Urinary bladder (tissue), 4 donors: ENCODE results near the gene IQSEC1. TPM values are rescaled to one million over a fixed set of nuclear protein-coding genes. Genes with fewer than 3 reads are reported as not detected.

Experiments used
- DNase-seq: peaks from one replicate; pipeline ENCODE4 v3.0.0-alpha.2; 2015; ENCODE audit errors: extremely low spot score
- H3K27ac ChIP-seq: one replicate; pipeline ENCODE4 v1.5.1; 2013; ENCODE audit warnings: low read depth, mild to moderate bottlenecking, moderate library complexity
- H3K36me3 ChIP-seq: one replicate; pipeline ENCODE4 v1.6.1; 2013; ENCODE audit warnings: mild to moderate bottlenecking, moderate library complexity; ENCODE audit not compliant: insufficient read depth
- H3K4me1 ChIP-seq: one replicate; pipeline ENCODE4 v1.6.1; 2013; ENCODE audit warnings: mild to moderate bottlenecking, moderate library complexity; ENCODE audit not compliant: insufficient read depth
- H3K4me3 ChIP-seq: one replicate; pipeline ENCODE4 v1.5.1; 2013; ENCODE audit warnings: low read depth, low read length
- WGBS: extraction: QIAGEN DNeasy Blood & Tissue Kit; methylation state at CpG from one replicate; pipeline ENCODE4 v1.1.7; 2013; 5-methylcytosine and 5-hydroxymethylcytosine counted together
- polyA plus RNA-seq: library from polyadenylated mRNA; stranded (reverse); fragments of 200-250 nt; gene quantifications from one replicate; pipeline ENCODE4 v1.2.3, GENCODE V29; 2013
- total RNA-seq: library from RNA; depleted of rRNA; stranded (reverse); fragments of >200 nt; gene quantifications from one replicate; pipeline ENCODE4 v1.2.3, GENCODE V29; 2014
- donor health status: healthy with polysubstance abuse.
- donor health status: healthy.

The IQSEC1 gene
- total and polyA plus RNA-seq, 2 donors = 24.4 to 27.8 TPM

DNA sequence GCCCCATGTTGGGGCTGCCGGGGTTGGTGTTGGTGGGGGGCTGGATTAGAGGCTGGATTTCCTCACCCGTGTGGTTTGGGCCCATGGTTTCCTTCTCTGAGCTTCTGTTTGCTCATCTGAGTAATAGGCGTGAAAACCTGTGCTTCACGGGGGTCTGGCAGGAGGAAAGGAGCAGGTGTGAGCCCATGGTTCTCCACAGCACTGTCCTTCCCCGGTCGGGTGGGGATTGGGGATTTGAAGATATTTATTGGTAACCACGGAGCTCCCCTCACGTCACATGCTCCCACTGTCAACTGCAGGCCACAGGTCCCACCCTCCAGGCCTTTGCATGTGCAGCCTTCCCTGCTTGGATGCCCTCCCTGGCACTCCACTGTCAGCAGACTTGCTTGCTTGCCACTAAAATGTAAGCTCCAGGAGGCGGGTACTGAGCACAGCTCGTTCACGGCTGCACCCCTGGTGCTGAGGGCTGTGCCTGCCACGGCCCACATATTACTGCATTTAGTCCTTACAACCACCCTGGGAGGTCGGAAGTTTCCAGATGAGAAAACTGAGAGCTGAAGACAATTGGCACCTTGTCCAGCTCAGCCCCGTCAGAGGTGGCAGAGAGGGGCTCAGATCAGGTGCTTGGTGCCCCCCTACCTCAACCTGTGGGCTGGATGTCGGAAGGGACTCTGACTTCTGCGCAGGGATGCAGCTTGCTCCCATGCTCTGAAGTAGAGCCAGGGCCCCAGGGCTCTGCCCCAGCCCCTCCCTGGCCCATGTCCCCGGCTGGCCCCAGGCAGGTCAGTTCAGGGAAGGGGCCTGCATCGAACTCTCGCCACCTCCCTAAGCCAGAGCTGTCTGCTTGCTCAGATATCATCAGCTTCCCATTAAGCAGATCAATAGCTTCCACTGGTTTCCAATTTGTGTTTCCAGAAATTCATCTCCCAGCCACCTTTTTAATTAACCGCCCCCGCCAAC, 29.4 kb upstream of the IQSEC1 start:
- Histone ChIP-seq H3K36me3 (no peaks in the 10 kb centered on the region), H3K27ac (no peak overlapping the region), H3K4me3 (no peak overlapping the region), H3K4me1 (no peaks in the 10 kb centered on the region)
- DNase-seq = no peak
- 77% methylated on average over 21 of the region's 21 CpGs for WGBS

GRCh38 chr3:13099707-13100106, 26.5 kb upstream of the IQSEC1 start:
- no peak for DNase-seq
- H3K4me3 ChIP-seq = no peak overlapping the region
- H3K36me3 ChIP-seq = no peaks in the 10 kb centered on the region
- no peak overlapping the region for H3K27ac ChIP-seq
- WGBS = 91% methylated on average over 10 of the region's 10 CpGs
- H3K4me1 ChIP-seq = no peaks in the 10 kb centered on the region

DNA sequence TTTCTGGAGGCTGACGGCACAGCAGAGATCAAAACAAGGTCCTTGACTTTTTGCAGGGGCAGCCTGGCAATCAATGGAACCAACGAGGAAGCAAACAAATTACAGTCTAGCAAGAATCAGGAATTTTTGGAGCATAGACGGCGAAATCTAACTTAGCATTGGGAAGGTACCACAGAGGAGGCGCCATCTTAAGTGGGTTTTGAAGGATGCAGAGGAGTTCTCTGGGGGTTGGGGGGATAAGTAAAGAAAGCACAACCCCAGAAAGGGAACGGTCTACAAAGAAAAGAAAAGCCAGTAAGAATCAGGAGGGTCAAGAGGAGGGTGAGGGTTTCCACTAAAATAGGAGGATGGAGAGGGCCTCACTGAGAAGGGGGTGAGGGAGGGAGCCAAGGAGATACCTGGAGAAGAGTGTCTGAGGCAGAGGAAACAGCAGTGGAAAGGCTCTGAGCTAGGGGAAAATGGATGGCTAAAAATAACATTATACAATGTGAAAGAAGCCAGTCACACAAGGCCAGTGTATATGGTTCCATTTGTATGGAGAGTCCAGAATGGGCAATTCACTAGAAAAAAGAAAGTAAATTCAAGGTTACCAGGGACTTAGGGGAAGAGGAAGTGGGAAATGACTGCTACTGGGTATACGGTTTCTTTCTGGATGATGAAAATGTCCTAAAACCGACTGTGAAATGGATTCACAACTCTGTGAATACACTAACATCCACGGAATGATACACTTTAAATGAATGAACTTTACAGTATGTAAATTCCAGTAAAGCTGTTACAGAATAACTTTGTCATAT, 25.2 kb upstream of the IQSEC1 start:
- no peaks in the 10 kb centered on the region for H3K4me1 ChIP-seq
- DNase-seq = no peak
- 85% methylated on average over 9 of the region's 9 CpGs for WGBS
- H3K27ac ChIP-seq = no peak overlapping the region
- no peak overlapping the region for H3K4me3 ChIP-seq
- no peaks in the 10 kb centered on the region for H3K36me3 ChIP-seq

DNA sequence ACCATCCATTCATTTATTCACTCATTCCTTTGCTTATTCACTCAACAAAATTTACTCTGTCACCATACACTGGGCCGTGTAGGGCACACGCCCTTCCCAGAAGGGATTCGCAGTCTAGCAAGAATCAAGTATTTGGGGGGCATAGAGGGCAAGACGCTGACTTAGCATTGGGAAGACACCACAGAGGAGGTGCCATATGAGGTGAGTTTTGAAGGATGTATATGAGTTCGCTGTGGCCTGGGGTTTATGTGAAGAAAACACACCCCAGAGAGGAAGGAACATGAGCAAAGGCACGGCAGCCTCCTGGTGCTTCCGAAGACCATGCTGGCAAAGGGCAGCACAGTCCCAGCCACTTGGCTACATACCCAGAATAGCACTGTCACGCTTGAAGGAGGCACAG, 23.1 kb upstream of the IQSEC1 start:
- Histone ChIP-seq H3K4me1 (no peaks in the 10 kb centered on the region), H3K27ac (no peak overlapping the region), H3K4me3 (no peak overlapping the region), H3K36me3 (no peaks in the 10 kb centered on the region)
- 95% methylated on average over 8 of the region's 8 CpGs for WGBS
- DNase-seq = no peak

- 31% methylated on average over 21 of the region's 21 CpGs for WGBS
- Histone ChIP-seq H3K4me3 (no peak overlapping the region), H3K4me1 (no peaks in the 10 kb centered on the region), H3K27ac (no peak overlapping the region), H3K36me3 (no peaks in the 10 kb centered on the region)
- no peak for DNase-seq
Measured at GRCh38 chr3:13095408-13095937, 22.2 kb upstream of the IQSEC1 start.

GRCh38 chr3:13093687-13094086, 20.5 kb upstream of the IQSEC1 start:
- Histone ChIP-seq H3K36me3 (no peaks in the 10 kb centered on the region), H3K27ac (no peak overlapping the region), H3K4me1 (no peaks in the 10 kb centered on the region), H3K4me3 (no peak overlapping the region)
- DNase-seq = no peak
- 65% methylated on average over 10 of the region's 10 CpGs for WGBS

DNA sequence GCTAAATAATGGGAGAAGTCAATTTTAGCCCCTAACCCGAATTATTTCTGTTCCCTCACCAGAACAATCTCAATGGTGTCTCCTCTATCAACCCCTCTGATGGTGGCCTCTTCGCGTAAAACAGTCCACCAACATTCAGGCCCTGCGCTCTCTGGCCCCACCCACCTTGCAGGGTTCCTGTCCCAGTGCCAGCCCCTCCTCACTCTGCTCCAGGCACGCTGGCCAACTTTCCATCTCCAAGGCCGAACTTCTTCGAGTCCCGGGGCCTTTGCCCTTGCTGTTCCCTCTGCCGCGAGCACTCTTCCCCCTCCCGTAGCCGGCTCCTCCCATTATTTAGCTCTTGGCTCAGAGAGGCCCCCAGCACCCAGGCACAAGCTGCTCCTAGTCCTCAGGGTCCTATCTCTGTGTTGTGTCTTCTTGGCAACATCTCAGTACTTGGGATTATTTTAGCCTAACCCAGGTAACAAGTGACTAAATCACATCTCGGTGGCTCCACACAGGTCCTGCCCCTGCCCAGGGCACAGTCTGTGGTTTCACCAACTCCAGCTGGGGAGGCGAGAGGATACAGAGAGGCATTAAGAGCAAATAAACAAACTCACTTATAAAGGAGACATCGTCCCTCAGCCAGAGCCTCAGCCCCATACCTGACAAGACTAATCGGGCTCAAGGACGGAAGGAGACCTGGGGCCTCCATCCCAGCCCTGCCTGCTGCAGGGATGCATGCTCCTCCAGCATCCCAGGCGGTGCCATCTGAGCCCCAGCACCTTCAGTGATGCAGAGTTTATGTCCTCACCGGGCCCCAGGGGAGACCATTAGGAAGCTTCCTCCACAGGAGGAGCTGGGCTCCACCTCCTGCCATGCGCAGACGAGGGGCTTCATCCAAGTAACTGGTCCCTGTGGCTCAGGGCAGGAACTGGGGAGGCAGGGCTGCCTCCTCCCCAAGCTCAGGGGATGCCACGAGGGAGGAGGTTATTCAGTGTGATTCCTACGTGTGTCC, 19.7 kb upstream of the IQSEC1 start:
- WGBS = 59% methylated on average over 23 of the region's 23 CpGs
- Histone ChIP-seq H3K4me1 (no peaks in the 10 kb centered on the region), H3K36me3 (no peaks in the 10 kb centered on the region), H3K4me3 (no peak overlapping the region), H3K27ac (no peak overlapping the region)
- DNase-seq = no peak

DNA sequence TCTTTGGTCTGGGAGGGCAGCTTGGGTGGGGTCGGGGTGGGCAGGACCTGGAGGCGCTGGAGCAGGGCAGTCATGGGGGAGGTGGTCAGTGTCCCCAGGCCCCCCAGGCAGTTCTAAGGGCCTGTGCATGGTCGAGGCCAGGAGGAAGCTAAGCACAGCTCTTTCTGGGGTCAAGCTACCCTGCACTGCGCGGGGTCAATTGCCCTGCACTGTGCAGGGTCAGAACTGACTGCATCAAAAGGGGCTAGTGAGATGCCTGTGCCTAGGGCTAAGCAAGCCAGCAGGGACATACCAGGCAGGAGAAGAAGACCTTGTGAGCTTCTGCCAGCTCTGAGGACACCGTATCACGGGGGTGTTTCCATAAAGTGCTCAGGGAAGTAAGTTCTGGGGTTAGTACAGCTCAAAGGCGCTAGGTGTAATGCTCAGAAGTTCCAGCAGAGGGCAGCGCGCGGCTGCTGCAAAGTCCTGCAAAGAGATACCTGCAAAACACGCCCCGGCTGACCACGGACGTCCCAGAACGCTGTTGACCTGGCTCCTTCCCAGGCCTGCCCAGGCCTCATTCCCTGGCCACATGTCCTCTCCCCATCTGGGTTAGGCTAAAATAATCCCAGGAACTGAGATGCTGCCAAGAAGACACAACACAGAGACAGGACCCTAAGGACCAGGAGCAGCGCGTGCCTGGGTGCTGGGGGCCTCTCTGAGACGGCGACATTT, 18.8 kb upstream of the IQSEC1 start:
- WGBS = 27% methylated on average over 20 of the region's 20 CpGs
- no peak for DNase-seq
- H3K27ac ChIP-seq = no peak overlapping the region
- H3K36me3 ChIP-seq = no peaks in the 10 kb centered on the region
- no peak overlapping the region for H3K4me3 ChIP-seq
- H3K4me1 ChIP-seq = no peaks in the 10 kb centered on the region

GRCh38 chr3:13088028-13089006, 15.1 kb upstream of the IQSEC1 start:
- DNase-seq = no peak
- no peak overlapping the region for H3K4me3 ChIP-seq
- H3K4me1 ChIP-seq = no peaks in the 10 kb centered on the region
- 79% methylated on average over 14 of the region's 14 CpGs for WGBS
- no peaks in the 10 kb centered on the region for H3K36me3 ChIP-seq
- no peak overlapping the region for H3K27ac ChIP-seq

- Histone ChIP-seq H3K4me1 (no peaks in the 10 kb centered on the region), H3K27ac (no peak overlapping the region), H3K4me3 (no peak overlapping the region), H3K36me3 (no peaks in the 10 kb centered on the region)
- 67% methylated on average over 11 of the region's 11 CpGs for WGBS
- no peak for DNase-seq
Measured at GRCh38 chr3:13087320-13087990, 14.2 kb upstream of the IQSEC1 start.

GRCh38 chr3:13086531-13086981, 13.3 kb upstream of the IQSEC1 start:
- Histone ChIP-seq H3K36me3 (no peaks in the 10 kb centered on the region), H3K4me3 (no peak overlapping the region), H3K4me1 (no peaks in the 10 kb centered on the region), H3K27ac (no peak overlapping the region)
- DNase-seq = no peak
- WGBS = 93% methylated on average over 7 of the region's 7 CpGs
